Measurements from ENCODE around the gene THRSP. TPM values are rescaled to one million over a fixed set of nuclear protein-coding genes. Genes with fewer than 3 reads are reported as not detected.
"Not testable (repeated sequence)": the region's sequence is repeated elsewhere in the genome, so short reads cannot be mapped to it uniquely, and the experiment has no call there.

The THRSP gene
- total RNA-seq, 1 experiment from 2014 or later: not detected

DNA sequence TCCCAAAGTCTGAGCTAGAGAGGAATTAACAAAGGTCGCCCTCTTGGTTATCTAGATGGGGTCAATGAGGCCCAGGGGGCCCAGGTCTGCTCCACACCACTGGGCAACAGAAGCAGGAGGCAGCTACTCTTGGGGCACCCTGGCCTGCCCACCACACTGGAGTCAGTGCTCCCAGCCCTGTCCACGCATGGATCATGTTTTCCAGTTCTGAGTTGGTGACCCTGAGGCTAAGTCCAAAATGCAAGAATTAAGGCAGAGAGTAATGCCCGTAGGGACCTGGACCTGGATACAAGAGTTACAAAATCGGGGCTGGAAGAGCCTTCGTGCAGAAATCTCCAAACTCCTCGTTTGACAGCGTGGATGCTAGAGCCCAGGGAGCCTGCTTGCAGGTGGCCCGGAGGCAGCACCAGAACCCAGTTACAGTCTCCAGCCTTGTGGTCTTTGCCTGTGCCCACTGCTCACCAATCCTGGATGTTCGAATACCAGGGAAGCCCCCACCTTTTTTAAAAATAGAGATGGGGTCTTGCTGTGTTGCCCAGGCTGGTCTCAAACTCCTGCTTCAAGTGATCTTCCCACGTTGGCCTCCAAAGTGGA is 6.1 kb upstream of the THRSP start:
- Histone ChIP-seq H4K20me1 (ENCODE audit: control insufficient read depth, insufficient read depth, insufficient read length) (no peaks in the 10 kb centered on the region), H3K23ac (ENCODE audit: insufficient read length, low read depth, low read length) (no peak overlapping the region), H2AK5ac (ENCODE audit: insufficient read length, low read length) (no peak overlapping the region), H3K27ac (ENCODE audit: insufficient read length, low read depth, low read length) (no peak overlapping the region), H3K56ac (ENCODE audit: insufficient read length, low read depth, low read length) (no peak overlapping the region), H2BK15ac (ENCODE audit: low read depth, low read length) (no peak overlapping the region), H3K79me2 (ENCODE audit: insufficient read depth, low read length) (no peaks in the 10 kb centered on the region), H3K79me1 (ENCODE audit: insufficient read depth, low read depth, low read length, poor library complexity, severe bottlenecking) (no peaks in the 10 kb centered on the region), H3K23me2 (ENCODE audit: insufficient read length, low read depth, low read length, poor library complexity, severe bottlenecking) (no peaks in the 10 kb centered on the region), H2BK20ac (ENCODE audit: low read depth, low read length, poor library complexity, severe bottlenecking) (no peak overlapping the region), H3T11ph (ENCODE audit: low read length) (no peak overlapping the region), H3K14ac (ENCODE audit: insufficient read depth, low read length) (no peak overlapping the region), H3K9ac (ENCODE audit: extremely low read depth, insufficient read length, low read length) (no peak overlapping the region), H3K18ac (ENCODE audit: insufficient read length, low read depth, low read length) (no peak overlapping the region), H3K4ac (ENCODE audit: low read depth, low read length) (no peak overlapping the region), H4K8ac (replicated peaks; ENCODE audit: insufficient read length, low read depth, low read length) (no peak overlapping the region), H4K91ac (ENCODE audit: insufficient read length, low read depth, low read length) (no peak overlapping the region), H3K4me2 (ENCODE audit: insufficient read depth, insufficient read length, low read length) (no peak overlapping the region), H3K9me3 (ENCODE audit: control insufficient read depth, low read depth, low read length) (no peaks in the 10 kb centered on the region), H3K27me3 (ENCODE audit: insufficient read depth, low read length) (no peaks in the 10 kb centered on the region), H2AFZ (ENCODE audit: low read length) (no peak overlapping the region), H2BK12ac (ENCODE audit: insufficient read length, low read depth, low read length) (no peak overlapping the region), H4K5ac (ENCODE audit: insufficient read length, low read depth, low read length) (no peak overlapping the region), H2BK5ac (ENCODE audit: insufficient read length, low read length) (no peak overlapping the region), H3K4me1 (ENCODE audit: insufficient read depth, low read length) (no peaks in the 10 kb centered on the region), H2BK120ac (ENCODE audit: low read depth, low read length, poor library complexity, severe bottlenecking) (no peak overlapping the region)
- no peak for TF ChIP-seq CTCF (conservative IDR thresholded peaks at IDR 0.05)
- no peaks in the 10 kb centered on the region for H3K9me3 Mint-ChIP-seq
- H3K4me1 Mint-ChIP-seq: no peaks in the 10 kb centered on the region
- no peak overlapping the region for H3K4me3 Mint-ChIP-seq
- H3K27ac Mint-ChIP-seq: peak overlapping the region in 2 of 3 experiments; percentile 23 to 59; a peak in 1 of 7 replicates
- H3K27me3 Mint-ChIP-seq (ENCODE audit: low read depth): no peaks in the 10 kb centered on the region
- no peaks in the 10 kb centered on the region for H3K36me3 Mint-ChIP-seq (ENCODE audit: insufficient read depth in 1 of 3, low read depth in 3 of 3)
- no peak for DNase-seq
- no CpG with 5 or more reads among the region's 10 CpGs for WGBS (ENCODE audit: extremely low coverage, insufficient read length, low lambda C conversion rate)

DNA sequence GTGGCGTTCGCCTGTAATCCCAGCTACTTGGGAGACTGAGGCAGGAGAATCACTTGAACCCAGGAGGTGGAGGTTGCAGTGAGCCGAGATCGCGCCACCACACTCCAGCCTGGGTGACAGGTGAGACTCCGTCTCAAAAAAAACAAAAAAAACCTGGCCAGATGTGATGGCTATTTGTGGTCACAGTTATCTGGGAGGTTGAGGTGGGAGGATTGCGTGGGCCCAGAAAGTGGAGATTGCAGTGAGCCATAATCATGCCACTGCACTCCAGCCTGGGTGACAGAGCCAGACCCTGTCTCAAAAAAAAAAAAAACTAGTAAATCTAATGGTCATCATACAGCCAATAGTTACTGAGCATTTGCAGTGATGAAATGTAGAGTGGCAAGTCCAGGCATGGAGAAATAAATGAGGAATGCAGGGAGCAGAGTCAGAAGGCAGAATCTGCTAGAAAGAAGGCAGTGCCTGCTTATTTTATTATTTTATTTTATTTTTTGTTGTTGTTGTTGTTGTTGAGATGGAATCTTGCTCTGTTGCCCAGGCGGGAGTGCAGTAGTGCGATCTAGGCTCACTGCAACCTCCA is 3.8 kb upstream of the THRSP start:
- not testable (repeated sequence) for H2AFZ ChIP-seq (ENCODE audit: low read length)

More for the DNA sequence above, 3.8 kb upstream of the THRSP start:
- H3K4me1 ChIP-seq (ENCODE audit: insufficient read depth, low read length); H3K79me1 ChIP-seq (ENCODE audit: insufficient read depth, low read depth, low read length, poor library complexity, severe bottlenecking); H3K79me2 ChIP-seq (ENCODE audit: insufficient read depth, low read length); H3K27me3 ChIP-seq (ENCODE audit: insufficient read depth, low read length); H3K27me3 Mint-ChIP-seq (ENCODE audit: low read depth); H2BK12ac ChIP-seq (ENCODE audit: insufficient read length, low read depth, low read length); H3K18ac ChIP-seq (ENCODE audit: insufficient read length, low read depth, low read length); H3K4ac ChIP-seq (ENCODE audit: low read depth, low read length); H2BK15ac ChIP-seq (ENCODE audit: low read depth, low read length); H4K20me1 ChIP-seq (ENCODE audit: control insufficient read depth, insufficient read depth, insufficient read length); H3K4me2 ChIP-seq (ENCODE audit: insufficient read depth, insufficient read length, low read length); H4K5ac ChIP-seq (ENCODE audit: insufficient read length, low read depth, low read length); H2BK5ac ChIP-seq (ENCODE audit: insufficient read length, low read length); H3K9me3 Mint-ChIP-seq; H3K9ac ChIP-seq (ENCODE audit: extremely low read depth, insufficient read length, low read length); H2AK5ac ChIP-seq (ENCODE audit: insufficient read length, low read length); H3K36me3 Mint-ChIP-seq (ENCODE audit: insufficient read depth in 1 of 3, low read depth in 3 of 3); H3K4me3 Mint-ChIP-seq; H3K56ac ChIP-seq (ENCODE audit: insufficient read length, low read depth, low read length); H4K8ac ChIP-seq (replicated peaks; ENCODE audit: insufficient read length, low read depth, low read length); H3K14ac ChIP-seq (ENCODE audit: insufficient read depth, low read length); H2BK120ac ChIP-seq (ENCODE audit: low read depth, low read length, poor library complexity, severe bottlenecking); H3K23ac ChIP-seq (ENCODE audit: insufficient read length, low read depth, low read length); H3T11ph ChIP-seq (ENCODE audit: low read length); H3K9me3 ChIP-seq (ENCODE audit: control insufficient read depth, low read depth, low read length); H3K23me2 ChIP-seq (ENCODE audit: insufficient read length, low read depth, low read length, poor library complexity, severe bottlenecking); H3K4me1 Mint-ChIP-seq; H2BK20ac ChIP-seq (ENCODE audit: low read depth, low read length, poor library complexity, severe bottlenecking); DNase-seq; H3K27ac Mint-ChIP-seq; H3K27ac ChIP-seq (ENCODE audit: insufficient read length, low read depth, low read length); H4K91ac ChIP-seq (ENCODE audit: insufficient read length, low read depth, low read length): not testable (repeated sequence)
- no CpG with 5 or more reads among the region's 9 CpGs for WGBS (ENCODE audit: extremely low coverage, insufficient read length, low lambda C conversion rate)

Data from H9 (cell line).